Left hindlimb (tissue), 1 donor: Measurements from ENCODE around the gene OR2S2.
A peak's percentile ranks its signal among the peaks of the same experiment; 100 is the strongest.
"Not testable (repeated sequence)": the region's sequence is repeated elsewhere in the genome, so short reads cannot be mapped to it uniquely, and the experiment has no call there.

Experiments used
- DNase-seq: peaks from one replicate; pipeline ENCODE4 v3.0.0-alpha.2; 2018

The OR2S2 gene

GRCh38 chr9:35930989-35931388 is 27.0 kb downstream of the OR2S2 start:
- no peak for DNase-seq

DNA sequence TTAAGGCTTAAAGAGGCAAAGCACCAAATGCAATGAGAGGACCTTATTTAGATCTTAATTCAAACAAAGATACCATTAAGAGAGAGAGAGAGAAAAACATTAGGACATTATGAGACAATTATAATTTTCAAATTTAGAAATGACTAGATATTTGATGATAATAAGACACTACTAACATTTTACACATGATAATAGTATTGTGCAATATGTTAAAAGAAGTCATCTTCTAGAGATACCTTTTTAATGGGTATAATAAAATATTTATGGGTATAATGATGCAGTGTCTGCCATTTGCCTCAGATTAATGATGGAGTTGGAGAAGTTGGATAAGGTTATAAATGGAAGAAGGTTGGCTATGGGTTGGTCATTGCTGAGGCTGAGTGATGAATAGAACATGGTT is 27.4 kb downstream of the OR2S2 start:
- no peak for DNase-seq

DNA sequence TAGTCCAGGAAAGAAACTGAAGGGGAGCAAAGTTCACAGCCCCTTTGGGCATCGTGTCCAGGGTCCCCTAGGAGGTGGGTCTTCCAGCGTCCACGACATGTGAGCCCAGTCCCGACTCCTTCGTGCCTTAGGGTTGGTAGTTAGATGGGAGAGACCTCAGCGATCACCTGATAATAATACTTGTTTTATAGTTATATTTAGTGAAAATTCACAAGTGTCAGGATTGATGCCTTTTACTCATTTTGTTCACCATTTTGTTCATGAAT is 28.6 kb downstream of the OR2S2 start:
- no peak for DNase-seq

- no peak for DNase-seq
Measured at GRCh38 chr9:35928591-35929452, 29.1 kb downstream of the OR2S2 start.

DNA sequence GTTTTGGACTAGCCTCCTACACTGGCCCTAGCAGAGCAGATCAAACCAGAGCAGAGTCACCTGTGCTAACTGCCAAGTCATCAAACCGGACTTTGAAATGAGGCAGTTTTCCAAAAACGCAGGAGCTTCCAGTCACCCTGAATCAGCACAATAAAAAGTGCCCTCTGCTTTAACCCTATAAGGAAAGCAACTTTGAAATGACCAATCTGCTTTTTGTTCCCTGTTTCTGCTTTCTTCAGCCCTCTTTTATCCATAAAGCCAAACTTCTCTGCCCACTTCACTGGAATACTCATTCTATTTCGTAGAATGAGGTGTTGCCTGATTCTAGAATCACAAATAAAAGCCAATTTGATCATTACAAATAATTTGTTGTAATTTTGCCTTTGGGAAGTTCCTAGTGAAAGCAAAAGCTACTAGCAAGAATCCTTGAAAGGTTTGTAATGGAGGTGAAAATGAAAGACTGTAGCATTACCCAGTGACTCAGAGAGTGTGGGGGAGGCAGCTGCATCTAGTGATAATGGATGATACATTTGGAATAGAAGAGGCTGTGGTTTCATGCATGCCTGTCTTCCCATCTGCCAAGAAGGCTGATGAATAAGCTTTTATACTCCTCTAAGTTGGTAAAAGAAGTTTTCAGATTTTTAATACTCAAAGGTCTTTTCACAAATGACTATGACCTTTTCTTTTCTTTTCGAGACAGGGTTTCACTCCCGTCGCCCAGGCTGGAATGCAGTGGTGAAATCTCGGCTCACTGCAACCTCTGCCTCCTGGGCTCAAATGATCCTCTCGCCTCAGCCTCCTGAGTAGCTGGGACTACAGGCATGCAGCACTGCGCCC is 33.8 kb downstream of the OR2S2 start:
- no peak for DNase-seq

DNA sequence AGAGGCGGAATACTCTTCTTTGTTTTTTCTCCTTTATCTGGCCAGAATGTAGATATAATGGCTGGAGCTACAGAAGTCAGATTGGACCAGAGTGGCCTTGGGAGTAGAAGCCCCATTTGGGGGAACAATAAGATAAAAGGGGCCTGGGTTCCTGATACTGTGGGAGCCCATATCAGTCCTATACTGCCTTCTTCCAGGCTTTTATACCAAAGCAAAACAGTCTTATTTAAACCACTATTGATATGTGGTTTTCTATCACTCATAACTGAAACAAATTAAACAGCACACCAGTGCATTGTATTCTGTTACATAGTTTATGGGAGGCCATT is 34.4 kb downstream of the OR2S2 start:
- no peak for DNase-seq

- DNase-seq, result no peak
Measured at GRCh38 chr9:35920051-35920620, 37.8 kb downstream of the OR2S2 start.

GRCh38 chr9:35919212-35920008 is 38.5 kb downstream of the OR2S2 start:
- no peak for DNase-seq

- DNase-seq, result no peak
Measured at GRCh38 chr9:35918780-35919179, 39.2 kb downstream of the OR2S2 start.

DNA sequence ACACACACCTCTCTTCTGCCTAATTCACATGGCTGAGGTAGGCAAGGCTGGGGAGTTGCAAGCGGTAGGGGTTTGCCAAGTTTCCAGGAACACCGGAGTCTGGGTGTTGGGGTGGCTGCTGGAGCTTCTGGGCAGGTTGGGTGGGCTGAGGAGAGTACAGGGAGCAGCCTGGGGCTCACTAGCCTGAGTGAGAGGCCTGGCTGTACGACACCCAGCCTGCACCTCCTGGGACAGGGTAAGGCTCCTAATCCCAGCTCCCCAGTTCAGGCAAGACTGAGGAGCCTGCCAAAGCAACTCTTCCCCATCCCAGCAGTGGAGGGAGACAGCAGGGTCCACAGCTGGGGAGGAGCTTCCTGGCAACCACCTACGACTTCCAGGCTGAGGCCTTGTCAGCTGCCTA is 40.7 kb downstream of the OR2S2 start:
- no peak for DNase-seq

- no peak for DNase-seq
Measured at GRCh38 chr9:35915681-35916294, 42.2 kb downstream of the OR2S2 start.

- DNase-seq, result no peak
Measured at GRCh38 chr9:35914301-35914807, 43.6 kb downstream of the OR2S2 start.

DNA sequence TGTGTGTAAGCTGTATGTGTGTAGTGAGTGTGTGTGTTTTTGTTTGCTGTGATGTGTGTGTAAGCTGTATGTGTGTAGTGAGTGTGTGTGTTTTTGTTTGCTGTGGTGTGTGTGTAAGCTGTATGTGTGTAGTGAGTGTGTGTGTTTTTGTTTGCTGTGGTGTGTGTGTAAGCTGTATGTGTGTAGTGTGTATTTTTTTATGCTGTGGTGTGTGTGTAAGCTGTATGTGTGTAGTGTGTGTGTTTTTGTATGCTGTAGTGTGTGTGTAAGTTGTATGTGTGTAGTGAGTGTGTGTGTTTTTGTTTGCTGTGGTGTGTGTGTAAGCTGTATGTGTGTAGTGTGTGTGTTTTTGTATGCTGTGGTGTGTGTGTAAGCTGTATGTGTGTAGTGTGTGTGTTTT is 44.5 kb downstream of the OR2S2 start:
- DNase-seq, result not testable (repeated sequence)

DNA sequence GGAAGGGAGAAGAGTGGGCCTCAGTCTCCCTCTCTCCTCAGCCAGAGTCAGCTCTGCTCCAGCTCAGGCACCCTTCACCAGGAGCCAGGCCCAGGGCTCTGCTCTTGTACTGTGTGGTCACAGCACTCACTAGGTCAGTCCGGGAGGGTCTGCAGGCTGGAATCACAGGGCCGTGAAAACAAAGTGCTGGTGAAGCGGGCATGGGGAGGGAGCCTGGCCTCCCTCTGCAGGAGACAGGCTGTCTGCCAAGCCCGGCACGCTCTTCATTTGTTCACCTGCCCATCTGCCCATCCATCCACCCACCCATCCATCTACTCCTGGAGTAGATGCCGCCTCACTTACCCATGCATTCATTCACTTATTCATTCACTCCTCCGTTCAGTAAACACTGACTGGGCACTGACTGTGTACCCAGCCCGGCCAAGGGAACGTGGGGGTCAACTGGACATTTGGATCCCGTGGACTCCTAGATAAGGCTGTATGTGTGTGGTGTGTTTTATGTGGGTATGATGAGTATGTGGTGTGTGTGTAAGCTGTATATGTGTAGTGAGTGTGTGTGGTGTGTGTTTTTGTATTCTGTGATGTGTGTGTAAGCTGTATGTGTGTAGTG is 45.1 kb downstream of the OR2S2 start:
- DNase-seq, result no peak

DNA sequence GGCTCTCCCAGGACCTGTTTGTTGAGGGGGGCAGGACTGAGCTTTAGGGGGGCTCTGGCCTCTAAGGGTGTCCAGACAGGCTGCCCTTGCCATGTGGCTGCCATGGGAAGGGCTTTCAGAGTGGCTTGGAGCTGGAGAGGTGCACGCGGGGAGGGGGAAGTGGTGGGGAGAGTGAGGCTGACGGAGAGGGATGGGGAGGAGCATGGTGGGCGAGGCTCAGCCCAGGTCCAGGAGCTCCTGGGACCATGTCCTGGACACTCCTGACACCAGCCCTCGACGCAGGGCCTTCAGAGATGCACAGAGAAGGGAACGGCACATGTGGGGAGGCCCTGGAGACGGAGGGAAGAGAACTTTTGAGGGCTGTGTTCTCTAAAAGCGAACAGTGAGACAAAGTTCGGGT is 46.3 kb downstream of the OR2S2 start:
- DNase-seq, result no peak

- no peak for DNase-seq
Measured at GRCh38 chr9:35910613-35911359, 47.2 kb downstream of the OR2S2 start.

DNA sequence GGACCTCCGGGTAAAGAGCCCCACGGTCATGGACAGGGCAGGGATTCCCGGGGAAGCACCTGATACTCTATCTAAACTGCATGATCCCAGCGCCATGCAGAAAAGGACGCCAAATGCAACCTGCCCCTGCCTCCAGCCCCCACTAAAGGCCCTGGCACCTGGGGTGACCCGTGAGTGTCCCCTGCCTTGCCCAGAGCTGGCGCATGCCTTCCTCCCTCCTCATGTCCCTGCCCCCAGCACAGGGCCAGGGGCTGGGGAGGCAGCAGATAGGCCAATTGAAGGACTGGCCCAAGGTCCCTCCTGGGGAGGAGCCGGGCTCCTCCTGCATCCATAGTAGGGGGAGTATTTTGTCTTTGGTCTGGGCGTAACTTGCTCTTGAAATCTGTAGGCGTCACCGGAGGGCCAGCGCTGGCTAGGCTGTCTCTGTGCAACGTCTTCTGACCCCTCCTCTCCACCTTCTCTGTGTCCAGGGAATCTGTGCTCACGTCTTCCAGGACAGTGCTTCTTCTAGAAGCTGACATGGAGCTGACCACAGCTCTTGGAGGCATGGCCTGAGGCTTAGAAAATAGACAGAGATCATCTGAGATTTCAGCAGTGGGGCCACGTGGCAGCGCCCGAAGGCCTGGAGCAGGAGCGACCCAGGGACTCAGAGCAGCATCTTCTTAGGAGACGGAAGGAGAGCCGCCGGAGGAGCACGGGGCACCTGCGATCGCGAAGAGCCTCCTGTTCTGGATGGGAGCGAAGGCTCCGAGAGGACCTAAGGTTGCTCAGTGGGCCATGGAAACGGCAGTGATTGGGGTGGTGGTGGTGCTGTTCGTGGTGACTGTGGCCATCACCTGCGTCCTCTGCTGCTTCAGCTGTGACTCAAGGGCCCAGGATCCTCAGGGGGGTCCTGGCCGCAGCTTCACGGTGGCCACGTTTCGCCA is 48.0 kb downstream of the OR2S2 start:
- no peak for DNase-seq

- no peak for DNase-seq
Measured at GRCh38 chr9:35909274-35909673, 48.7 kb downstream of the OR2S2 start, which contains the start of gene SPAAR. SPAAR (plus strand) TSS chr9:35909490; CDS start chr9:35910464, 974 bp downstream.

DNA sequence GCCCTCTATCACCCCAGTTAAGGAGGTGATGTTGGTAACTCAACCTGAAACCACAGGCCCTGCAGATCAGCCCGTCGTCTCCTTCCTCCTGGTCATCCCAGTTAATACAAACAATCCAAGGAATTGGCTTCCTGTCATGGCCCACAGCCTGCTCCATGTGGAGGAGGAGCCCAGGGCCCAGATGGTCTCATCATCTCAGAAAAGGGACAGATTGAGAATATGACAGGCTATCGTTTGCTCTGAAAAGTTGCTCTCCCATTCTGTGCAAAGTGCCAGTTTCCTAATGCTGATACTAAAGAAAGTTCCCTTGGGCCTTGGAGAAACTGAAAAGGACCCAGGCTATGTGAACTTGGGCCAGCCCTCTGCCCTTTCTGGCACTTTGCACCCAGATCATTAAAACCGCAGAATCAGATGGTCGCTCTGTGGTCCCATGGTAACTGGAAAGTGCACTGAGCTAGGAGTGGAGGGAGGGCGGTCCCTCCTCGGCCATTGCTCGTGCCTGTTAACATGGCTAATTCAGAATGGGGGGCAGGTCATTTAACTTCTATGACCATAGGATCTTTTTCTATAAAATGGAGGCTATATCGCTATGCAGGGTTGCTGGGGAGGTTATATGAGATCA is 49.3 kb downstream of the OR2S2 start:
- DNase-seq, result peak; percentile 46
